ENCODE data around the gene SLC9A3.
"Not testable (repeated sequence)": the region's sequence is repeated elsewhere in the genome, so short reads cannot be mapped to it uniquely, and the experiment has no call there.

Gene SLC9A3

DNA sequence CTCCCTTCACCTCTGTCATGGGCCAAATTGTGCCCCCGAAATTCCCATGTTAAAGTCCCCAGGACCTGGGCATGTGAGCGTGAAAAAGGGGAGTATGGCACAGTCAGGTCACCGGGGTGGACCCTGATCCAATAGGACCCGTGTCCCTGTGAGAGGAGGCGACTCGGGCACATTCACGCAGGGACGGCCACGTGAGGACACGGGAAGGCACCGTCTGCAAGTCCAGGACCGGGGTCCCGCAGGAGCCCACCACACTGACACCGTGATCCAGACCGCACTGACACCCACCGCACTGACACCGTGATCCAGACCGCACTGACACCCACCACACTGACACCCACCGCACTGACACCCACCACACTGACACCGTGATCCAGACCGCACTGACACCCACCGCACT, 37.7 kb downstream of the SLC9A3 start:
- DNase-seq: not testable (repeated sequence)

DNA sequence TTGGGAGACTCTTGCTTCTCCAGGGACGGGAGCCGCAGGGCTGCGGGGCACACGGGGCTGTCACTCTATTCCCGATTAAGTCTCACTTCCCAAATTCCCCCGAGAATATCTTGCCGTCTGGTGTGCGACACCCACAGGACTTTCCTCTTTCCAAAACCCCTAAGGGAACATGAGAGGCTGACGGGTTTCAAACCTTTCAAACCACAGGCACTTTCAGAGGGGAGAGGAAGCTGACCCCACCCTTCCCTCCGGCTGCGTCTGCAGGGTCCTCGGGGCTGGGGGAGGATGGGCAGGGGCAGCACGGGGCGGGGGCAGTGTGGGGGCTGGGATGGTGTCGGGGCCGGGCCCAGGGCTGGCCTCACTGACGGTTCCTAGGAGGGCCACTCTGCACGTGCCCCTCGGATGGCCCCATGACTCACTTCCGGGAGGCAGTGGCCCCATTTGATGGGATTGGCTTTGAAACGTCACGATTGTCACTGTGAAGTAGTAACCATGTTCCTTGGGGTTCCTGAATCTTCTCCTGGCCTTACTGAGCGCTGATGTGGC, 38.2 kb downstream of the SLC9A3 start:
- no peak for DNase-seq

DNA sequence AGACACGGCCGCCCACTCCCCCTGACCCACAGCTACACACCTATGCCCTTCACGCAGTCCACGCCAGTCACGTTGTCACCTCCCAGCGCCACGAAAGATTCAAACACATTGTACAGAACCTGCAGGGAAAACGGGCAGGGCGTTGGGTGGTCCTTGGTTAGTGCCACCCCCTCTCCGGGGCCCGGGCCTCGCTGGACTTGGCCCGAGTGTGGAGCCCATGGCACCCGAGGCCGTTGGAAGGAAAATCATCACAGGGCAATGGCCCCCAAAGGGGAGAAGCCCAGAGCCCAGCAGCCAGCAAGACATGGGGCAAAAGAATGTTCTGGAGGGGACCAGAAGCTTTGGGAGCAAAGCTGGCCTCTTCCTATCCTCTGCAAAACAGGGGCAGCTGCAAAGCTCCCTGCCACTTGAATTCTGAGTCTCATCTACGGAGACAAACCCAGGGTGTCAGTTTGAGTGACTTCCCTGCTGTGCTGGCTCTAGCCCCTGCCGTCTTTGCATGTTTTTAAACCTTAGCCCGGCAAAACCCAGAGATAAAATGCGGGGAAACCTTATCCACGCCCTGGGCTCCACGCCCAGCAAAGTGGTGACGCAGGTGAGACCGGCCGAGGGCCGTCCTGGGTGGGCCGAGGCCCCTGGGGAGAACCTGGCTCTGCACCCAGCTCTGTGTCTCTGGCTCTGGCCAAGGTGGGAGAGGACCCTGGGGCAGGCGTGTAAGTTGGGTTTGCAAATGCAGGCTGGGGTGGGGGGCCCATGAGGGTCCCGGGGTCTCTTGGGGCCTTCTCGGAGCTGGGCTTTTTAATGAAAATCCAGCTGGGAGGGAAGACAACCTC, 38.9 kb downstream of the SLC9A3 start:
- no peak for DNase-seq

DNA sequence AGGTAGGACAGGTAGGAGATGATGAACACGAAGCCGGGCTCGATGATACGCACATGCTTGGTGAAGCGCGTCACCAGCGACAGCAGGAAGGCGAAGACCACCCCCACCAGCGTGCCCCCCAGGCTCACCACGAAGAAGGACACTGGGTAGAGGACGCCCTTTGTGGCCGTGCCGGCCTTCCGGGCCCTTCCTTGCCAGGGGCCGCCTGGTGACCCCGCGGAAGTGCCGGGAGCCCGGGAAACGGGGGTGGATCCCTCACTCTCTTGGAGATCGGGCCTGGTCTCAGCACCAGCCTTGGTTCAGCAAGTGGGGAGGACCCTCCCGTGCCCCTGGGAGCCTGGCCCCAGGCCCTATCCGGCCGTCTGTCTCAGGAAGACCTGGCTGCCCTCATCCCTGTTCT, 39.7 kb downstream of the SLC9A3 start:
- DNase-seq: no peak

DNA sequence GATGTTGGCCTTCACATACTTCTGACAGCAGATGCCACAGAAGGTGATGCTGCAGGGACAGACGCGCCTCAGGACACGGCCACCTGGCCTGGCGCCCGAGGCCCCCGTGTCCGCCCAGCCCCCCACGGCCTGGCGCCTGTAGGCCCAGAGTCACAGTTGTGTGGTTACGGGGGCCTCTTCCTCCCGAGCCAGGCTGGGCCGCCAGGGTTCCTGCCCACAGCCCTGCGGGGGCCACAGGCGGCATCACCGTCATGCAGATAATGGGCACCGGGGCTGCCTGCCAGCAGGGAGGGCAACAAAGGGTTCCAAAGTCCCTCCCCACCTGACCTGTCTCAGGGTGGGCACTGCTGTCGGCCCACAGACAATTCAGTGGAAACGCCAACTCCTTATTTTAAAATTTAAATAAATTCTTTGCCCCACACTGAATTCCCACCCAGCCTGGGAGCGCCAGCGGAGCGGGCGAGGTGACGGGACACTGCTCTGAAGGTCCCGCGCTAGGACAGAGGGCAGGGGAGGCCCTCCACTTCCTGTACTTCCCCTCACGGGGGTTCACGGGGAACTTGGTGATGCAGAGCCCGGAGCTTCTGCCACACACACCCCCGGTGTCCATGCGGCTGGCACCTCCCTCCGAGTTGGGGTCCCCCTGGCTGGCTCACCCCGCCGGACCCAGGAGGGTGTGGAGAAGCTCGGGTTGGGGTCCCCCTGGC, 40.7 kb downstream of the SLC9A3 start:
- no peak for DNase-seq

DNA sequence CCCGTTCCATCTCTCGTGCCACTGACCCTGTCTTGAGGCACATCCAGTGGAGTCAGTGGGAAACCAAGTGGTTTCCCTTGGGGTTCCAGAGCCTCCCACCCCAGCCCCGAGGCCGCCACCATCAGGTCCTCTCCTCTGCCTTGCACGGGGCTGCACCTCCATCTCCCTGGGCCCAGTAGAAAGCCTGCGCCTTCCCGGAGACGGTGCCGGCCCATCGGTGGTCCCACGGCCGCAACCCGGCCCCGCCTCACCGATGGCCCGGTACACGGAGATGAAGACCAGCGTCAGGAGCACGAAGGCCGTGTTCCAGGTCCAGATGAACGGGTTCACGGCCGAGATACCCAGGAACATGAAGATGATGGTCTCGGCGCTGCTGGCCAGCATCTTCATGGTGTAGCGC, 41.2 kb downstream of the SLC9A3 start:
- no peak for DNase-seq

DNA sequence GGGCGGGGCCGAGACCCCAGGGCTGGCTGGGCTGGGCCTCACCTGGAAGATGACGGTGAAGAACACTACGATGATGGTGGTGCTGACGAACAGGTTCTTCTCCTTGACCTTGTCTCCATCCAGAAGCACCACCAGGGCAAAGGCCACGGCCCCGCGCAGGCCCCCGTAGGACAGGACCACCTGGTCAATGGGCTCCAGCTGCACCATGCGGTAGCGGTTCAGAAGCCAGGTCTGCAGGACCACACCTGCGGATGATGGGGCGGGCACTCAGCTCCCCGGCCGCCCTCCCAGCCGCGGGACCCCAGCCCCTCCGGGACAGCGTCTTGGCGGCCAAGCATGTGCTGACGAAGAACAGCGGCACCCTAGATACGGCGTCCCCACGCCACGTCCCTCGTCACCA, 41.7 kb downstream of the SLC9A3 start:
- DNase-seq: no peak

DNA sequence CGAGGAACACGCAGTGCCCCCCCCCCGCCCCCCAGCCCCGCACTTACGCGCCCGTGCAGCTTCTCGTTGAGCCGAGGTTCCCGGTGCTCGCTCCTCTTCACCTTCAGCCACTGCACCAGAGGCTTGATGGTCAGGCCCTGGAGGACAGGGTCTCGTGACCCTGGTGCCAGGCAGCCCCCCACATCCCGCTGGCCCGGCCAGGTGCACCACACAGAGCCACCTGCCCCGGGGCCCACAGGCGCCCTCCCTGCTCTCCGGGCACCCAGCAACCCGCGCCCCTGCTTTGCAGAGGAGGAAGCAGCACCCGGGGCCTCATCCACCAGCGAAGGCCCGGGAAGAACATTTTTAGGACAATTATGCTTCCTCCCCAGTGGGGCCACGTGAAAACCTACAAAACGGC, 42.2 kb downstream of the SLC9A3 start:
- DNase-seq: no peak

DNA sequence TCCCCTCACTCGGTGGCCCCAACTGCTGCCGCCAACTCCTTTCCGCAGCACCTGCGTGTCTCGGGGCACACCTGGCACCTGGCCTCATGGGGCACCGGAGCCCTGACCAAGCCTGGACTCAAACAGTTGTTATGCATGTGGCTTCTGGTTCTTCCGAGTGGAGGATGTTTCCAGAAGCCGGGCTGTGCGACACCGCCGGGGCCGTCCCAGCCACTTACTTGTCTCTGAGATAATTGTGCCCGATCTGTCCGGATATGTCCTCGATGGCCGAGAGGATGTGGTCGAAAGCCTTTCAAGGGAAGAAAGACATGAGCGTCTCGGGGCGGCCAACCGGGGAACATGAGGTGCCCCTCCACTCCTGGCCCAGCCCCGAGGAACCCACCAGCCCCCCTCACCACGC, 42.9 kb downstream of the SLC9A3 start:
- no peak for DNase-seq

DNA sequence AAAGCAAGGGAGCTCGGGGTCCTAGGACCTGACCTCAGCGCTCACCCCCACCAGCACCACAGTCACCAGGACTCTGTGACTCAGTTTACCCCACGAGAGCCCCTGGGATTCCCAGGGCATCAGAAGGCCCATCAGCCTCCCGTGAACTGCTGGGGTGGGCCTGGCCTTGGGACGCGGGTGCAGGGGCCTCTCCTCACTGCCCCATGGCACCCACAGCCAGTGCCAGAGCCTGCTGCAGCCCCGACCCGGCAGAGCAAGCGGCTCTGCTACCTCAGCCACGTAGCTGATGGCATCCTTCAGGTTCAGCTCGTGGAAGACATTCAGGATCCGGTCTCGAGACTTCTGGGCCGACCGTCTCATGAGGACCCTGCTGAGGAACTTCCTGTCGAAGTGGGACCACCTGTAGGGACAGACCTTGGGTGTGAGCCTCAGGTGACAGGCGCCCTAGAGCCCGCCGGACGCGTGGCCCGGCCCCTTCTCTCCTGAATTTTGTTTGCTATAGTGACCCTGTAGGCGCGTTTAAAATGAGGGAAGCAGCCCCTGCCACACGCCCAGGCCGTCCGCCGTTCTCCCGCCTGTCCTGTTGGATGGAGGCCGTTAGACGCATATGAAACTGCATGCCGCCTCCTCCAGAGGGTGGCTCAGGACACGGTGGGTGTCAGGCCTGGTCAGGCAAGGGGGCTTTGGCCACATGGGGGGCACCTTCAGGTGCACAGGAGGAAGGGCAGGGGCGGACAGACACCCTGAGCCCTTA, 44.5 kb downstream of the SLC9A3 start:
- DNase-seq: no peak

DNA sequence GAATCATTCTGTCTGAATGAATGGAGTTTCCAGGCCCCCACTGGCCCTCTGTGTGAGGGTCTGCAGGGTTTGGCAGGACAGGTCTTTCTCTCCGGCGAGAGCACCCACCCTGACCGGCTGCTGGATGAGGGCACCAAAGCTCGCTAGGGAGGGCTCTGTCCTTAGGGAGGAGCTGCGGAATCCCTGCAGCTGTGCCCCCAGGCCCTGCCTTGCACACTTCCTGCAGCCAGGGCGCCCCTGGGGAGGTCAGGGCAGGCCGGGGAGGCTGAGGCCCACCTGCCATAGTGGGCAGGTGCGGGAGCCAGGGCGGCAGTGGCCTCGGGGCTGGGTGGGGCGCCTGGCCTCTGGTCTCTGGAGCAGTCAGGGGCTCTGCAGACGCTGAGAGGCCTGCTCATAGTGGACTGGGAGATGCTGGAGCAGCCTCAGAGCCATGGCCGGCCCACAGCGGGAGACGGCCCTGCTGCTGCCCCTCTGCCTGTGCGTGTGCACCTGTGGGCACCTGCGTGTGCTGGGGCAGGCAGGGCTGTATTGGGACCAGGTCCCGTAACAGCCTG, 45.2 kb downstream of the SLC9A3 start:
- no peak for DNase-seq

DNA sequence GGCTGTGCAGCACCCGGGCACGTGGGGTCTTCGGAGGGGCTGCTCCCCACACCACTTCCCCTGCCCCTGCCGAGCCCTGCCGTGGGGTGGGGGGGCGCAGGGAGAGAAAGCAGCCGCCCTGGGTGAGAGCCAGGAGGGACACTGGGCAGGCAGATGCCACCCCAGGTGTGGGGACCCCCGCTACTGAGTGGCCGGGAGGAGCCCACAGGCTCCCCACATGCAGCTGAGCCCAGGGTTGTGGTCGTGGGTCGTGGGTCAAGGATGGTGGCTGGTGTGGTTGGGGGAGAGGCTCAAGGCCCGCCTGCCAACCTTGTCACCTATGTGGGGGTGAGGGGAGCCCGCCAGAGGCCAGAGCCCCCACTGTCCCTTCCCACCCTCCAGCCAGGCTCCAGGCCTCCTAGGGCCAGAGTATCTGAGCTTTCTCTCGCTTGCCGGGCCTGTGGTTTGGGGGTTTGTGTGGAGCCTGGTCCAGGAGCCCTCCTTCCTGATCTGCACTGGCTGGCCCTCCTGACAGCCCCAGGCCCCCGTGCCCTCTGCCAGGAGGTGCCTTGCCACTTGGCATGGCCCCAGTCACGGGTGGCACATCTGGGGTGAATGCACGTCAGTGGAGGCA, 45.8 kb downstream of the SLC9A3 start:
- DNase-seq: no peak

DNA sequence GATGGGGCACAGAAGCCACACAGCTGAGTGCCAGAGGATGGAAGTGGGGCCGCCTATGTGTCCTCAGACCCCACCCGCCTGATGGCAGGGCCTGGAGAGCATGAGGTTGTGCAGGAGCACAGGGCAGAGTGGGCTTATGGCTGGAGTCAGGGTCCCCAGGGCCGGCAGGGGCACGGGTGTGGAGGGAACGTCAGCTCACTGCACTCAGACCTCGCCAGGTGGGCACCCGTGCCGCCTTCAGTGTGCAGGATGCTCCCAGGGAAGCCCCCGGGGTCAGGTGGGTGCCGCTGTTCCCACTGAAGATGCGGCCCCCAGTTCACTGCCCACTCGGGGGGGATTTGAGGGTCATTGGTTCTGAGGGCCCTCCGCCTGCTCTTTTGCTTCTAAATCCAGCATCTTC, 46.4 kb downstream of the SLC9A3 start:
- no peak for DNase-seq

DNA sequence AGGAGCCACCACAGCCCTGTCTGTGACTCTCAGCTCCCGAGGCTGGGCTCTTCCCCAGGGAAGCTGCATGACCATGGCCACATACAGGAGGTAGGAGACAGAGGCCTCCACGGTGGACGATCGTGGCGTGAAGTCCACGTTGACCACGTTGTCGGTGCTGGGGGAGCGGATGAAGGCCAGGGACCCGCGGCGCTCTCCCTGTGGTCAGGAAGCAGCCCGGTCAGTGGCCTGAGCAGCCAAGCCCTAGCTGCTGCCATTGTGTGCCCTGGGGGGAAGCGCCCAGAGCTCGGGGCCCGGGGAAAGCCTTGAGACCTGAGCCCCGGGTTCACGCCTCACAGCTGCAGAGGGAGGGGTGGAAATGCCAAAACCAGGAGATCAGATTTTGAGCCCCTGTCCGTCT, 47.0 kb downstream of the SLC9A3 start:
- no peak for DNase-seq

DNA sequence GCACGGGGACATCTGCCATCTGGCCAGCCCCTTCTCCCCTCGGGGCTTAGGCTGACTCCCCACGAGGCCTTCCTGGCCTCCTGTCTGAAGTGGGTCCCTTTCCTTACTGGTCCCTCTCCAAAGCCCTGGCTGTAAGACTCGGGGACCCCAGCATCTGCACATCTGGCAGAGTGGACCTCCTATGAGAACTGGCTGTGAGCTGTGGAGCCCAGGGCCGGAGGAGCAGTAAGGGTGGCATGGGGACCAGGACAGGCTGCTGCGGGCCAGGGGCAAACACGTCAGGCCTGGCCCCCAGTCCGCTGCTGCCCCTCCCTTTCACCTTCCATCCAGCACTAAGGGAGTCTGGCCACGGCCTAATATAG, 47.5 kb downstream of the SLC9A3 start:
- no peak for DNase-seq

DNA sequence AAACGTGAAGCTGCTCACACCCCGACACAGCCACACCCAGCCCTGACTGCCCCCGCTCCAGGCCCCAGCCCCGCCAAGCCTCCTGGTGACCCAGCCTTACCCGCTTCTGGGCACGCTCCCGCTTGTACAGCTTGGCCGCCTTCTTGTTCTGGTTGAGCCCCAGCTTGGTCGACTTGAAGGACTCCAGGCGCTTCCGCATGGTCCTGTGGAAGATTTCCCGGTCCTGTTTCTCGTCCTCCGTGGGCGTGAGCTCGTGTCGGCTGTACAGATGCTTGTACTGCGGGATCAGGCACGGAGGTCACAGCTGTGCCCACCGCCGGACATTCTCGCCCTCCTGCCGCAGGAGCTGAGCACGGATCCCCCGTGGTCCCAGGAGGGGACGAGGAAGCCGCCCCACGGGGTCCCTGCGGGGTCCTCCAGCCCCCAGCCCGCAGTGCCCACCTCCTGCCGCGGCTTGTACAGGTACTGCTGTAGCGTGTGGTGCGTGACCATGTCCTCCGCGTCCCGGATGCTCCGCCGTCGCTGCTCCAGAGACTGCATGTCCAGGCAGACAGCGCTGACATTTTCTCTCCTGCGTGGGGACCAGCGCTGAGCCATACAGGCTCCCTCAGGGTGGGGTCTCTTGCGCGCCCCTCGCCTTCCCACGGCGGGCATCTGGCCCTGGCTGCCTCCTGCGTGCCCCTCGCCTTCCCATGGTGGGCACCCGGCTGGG, 48.0 kb downstream of the SLC9A3 start:
- DNase-seq: no peak

DNA sequence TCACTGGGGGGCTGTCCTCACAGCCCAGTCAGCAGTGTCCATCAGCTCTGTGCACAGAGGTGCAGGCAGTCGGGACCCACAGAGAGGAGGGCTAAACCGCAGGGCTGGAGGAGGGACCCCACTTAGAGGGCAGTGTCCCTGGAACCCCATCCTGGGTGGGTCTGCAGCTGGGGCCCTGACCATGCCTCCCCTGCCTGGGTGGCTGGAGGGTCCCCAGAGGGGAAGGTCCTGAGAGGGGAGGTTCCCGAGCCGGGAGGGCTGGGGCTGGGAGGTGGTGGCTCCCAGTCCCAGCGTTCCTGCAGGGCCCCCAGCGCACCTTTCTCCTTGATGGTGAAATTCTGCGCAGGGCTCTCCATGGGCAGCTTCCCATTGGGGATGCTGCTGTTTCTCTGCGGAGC, 48.5 kb downstream of the SLC9A3 start:
- no peak for DNase-seq

DNA sequence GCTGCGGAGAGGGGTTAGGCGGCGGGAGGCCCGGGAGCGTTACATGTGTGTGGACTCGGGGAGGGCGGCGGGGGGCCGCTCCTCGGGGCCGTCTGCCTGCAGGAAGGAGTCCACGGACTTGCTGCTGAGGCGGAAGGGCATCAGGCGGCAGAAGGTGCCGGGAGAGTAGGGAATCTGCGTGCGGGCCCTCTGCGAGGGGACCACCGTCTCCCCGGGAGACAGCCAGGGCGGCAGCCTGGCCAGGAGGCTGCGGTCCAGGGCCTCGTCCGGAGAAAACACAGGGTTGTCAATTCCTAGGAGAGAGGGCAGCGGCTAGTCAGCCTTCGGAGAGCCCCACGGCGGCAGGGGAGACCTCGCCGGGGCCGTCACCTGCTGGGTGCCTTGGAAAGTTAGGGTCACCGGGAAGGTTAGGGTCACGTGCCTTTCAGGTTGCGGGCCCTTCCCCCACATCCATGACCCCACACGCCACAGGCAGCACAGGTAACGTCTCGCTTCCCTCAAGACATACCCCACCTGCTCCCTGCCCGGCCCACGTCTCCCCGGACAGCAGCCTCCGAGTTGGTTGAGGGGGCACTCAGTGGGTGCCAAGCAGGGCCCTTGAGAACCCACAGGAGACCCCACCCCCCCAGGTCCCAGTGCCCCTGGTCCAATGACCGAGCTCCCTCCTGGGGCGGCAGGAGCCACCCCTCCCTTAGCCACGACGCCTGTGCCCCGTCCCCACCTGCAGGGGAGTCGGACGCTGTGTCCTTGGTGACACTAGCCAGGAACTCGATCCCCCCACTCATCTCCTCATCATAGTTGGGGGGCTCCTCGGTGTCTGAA, 49.2 kb downstream of the SLC9A3 start:
- DNase-seq: no peak

DNA sequence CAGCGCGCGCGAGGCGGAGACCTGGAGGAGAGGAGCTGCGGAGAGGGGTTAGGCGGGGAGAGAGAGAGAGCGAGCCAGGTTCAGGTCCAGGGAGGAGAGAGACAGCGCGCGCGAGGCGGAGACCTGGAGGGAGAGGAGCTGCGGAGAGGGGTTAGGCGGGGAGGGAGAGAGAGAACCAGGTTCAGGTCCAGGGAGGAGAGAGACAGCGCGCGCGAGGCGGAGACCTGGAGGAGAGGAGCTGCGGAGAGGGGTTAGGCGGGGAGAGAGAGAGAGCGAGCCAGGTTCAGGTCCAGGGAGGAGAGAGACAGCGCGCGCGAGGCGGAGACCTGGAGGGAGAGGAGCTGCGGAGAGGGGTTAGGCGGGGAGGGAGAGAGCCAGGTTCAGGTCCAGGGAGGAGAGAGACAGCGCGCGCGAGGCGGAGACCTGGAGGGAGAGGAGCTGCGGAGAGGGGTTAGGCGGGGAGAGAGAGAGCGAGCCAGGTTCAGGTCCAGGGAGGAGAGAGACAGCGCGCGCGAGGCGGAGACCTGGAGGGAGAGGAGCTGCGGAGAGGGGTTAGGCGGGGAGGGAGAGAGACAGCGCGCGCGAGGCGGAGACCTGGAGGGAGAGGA, 49.9 kb downstream of the SLC9A3 start:
- DNase-seq: not testable (repeated sequence)

DNA sequence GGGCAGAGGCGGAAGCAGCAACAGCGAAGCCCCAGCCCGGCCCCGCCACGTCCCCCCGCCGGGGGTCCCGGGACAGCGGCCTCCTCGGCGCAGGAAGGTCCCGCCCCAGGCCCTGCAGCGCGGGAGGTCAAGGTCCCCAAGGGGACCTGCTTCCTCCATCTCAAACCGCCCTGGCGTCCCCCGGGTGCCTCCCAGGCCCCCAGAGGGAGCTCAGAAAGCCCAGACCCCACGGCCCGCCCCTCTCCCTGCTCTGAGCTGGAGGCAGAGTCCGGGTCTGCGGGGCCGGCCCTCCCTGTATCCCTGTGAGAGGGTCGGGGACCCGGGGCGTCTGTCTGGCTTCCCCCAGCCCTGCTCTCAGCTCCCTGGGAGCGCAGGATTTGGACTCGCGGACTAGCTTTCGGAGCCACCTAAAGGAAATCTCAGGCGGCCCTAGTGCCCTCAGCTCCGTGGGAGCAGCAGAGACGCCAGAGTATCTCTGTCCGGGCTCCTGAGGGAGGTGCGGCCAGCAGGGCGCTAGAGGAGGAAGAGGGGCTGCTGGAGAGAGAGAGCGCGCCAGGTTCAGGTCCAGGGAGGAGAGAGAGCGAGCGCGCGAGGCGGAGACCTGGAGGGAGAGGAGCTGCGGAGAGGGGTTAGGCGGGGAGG, 50.6 kb downstream of the SLC9A3 start:
- DNase-seq: no peak

All from activated CD4-positive, alpha-beta T cell treated with anti-CD3 and anti-CD28 coated beads for 4 hours (primary cell).